ENCODE data around the gene SLC35F1.

- TF ChIP-seq EZH2 (IDR thresholded peaks at IDR 0.05; ENCODE audit: low read length): no peak
- TF ChIP-seq CTCF (optimal IDR thresholded peaks at IDR 0.05 in 1 of 3, IDR thresholded peaks at IDR 0.05 in 1 of 3, conservative IDR thresholded peaks at IDR 0.05 in 1 of 3; ENCODE audit: extremely low read depth in 1 of 3, insufficient read depth in 2 of 3, low read length in 3 of 3): no peak
Measured at GRCh38 chr6:118298476-118299427, 391.7 kb downstream of the SLC35F1 start.
